ENCODE measurements around the gene SDF2L1.
"Not testable (repeated sequence)": the region's sequence is repeated elsewhere in the genome, so short reads cannot be mapped to it uniquely, and the experiment has no call there.

The SDF2L1 gene

DNA sequence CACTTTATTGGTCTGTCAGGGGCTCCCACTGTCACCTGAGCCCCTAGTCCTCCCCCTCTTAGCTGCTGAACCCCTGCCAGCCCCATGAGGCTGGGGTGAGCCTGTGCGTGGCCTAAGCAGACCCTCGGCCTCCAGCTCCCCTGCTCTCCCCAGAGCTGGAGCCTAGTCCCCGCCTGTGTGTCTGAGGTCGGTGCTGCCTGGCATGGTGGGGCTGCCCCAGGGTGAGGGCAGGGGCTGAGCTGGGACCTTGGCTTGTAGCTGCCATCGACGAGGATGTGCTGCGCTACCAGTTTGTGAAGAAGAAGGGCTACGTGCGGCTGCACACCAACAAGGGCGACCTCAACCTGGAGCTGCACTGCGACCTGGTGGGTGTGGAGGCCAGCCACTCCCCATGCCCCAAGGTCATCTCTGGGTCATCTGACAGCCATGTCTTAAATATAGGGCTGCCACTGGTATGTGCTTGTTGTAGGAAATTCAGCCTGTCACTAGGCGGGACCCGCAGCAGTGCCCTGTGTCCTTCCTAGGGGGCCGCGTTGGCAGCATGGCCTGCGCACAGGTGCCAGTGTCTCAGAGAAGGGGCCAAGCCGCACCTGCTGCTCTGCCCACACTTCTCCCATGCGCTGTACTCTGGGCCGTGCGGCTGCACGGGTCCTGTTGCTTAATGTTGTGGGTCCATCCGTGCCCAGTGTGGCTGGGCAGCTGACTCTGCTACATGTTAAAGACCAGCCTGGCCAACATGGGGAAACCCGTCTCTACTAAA, 44.7 kb downstream of the SDF2L1 start:
- DNase-seq (ENCODE audit: low spot score): no peak

DNA sequence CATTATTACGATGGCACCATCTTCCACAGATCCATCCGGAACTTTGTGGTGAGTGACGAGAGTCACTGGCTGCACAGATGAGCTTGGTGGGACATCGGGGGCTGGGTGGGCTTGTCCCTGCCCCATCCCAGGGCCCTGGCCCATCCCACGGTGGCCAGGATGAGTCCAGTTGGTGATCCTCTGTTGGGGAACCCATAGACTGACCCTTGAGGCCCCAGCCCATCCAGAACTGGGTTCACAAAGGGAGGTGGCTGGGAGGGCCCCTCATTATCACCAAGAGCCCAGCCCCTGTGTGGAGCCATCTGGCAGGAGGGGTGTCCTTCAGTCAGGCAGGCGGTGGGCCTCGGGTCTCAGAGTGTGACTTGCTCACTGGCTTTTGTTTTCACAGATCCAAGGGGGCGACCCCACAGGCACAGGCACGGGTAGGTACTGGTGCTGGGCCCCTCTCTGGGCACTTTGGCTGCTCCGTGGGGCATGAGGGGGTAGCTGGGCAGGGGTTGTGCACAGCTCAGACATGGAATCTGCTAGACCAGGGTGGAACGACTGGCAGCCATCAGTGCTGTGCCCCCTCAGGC, 45.7 kb downstream of the SDF2L1 start:
- DNase-seq (ENCODE audit: low spot score): no peak

DNA sequence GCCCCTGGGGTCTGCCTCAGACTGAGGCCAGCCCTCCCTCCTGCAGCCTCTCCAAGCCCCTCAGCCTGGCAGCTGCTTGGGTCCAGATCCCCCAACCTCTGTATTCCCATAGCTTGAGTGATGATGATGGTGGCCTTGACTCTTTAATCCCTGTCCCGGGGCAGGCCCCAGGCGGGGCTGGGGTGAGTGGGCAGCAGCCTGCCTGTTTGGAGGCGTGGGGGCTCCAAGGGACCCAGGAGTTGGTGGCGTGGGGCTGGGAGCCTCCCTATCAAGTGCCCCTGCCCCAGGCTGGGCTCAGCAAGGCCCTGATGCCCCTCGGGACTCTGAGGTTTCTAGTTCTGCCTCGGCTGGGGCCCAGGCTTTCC, 46.2 kb downstream of the SDF2L1 start:
- no peak for DNase-seq (ENCODE audit: low spot score)

DNA sequence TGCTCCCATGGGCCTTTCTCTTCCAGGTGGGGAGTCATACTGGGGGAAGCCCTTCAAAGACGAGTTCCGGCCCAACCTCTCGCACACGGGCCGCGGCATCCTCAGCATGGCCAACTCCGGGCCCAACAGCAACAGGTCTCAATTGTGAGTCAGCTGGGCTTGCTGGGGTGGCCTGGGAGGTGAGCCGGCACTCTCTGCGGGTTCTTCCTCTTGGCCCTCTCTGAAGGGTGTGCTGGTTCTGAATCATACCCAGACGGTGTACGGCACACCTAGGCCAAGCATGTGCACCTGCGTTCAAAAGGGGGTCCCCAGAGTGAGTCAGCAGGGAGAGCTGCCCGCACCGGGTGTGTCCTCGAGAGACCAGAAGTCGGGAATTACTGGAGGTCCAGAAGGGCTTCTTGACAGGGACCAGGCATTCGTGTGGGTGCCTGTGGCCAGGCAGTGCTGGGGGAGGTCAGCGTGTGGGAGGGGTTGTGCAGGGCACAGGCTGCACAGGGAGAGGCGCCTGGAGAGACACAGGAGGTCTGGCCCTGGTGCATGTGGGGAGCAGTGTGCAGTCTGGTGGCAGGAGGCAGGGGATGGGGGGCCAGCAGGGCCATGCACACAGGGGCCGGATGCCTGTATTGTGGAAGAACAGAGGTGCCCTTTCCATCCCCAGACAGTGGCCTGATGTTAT, 46.7 kb downstream of the SDF2L1 start:
- no peak for DNase-seq (ENCODE audit: low spot score)

DNA sequence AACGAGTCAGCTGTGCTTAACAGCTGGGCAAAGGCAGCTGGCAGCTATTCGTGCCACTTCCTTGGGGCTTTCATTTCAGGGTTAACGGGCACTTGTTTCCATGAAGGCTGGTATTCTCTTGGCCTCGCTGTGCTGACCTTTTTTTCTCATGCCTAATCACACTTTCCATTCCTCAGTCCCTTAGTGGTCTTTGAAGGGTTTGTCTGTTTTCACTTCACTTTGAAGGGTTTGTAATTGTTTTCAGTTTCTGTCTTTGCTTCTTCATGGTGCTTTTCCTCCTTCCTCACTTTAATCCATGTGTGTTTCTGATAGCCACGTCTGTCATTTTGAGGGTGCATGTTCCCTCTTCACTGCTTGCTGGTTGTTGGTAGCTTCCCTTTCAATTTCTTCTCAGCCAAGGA, 48.3 kb downstream of the SDF2L1 start:
- DNase-seq (ENCODE audit: low spot score): no peak

DNA sequence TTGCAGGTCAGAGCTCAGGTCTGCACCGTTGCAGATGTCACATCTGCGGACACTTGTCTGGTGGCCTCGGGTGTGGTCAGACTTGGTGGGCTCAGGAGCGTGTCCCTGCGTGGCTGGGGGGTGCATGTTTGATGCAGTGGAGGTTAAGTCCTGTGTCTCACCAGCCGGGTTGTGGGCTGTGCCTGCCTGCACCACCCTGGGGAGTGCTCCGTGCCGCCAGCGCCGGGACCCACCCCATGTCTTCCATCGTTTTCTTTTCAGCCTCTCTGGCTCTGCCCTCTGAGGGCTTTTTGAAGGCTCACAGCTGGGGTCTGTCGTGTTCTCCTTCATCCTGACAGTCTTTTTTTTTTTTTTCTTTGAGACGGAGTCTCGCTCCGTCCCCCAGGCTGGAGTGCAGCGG, 49.7 kb downstream of the SDF2L1 start:
- DNase-seq (ENCODE audit: low spot score): no peak

DNA sequence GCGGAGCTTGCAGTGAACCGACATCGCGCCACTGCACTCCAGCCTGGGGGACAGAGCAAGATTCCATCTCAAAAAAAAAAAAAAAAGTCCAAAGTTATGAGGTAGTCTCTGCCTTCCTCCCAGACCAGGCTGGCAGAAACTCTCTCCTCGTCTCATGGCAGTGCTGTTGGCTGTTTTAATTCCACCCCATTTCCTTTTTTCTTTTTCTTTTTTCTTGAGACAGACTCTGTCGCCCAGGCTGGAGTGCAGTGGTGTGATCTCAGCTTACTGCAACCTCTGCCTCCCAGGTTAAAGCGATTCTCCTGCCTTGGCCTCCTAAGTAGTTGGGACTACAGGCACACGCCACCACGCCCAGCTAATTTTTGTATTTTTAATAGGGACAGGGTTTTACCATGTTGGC, 50.8 kb downstream of the SDF2L1 start:
- not testable (repeated sequence) for DNase-seq (ENCODE audit: low spot score)

DNA sequence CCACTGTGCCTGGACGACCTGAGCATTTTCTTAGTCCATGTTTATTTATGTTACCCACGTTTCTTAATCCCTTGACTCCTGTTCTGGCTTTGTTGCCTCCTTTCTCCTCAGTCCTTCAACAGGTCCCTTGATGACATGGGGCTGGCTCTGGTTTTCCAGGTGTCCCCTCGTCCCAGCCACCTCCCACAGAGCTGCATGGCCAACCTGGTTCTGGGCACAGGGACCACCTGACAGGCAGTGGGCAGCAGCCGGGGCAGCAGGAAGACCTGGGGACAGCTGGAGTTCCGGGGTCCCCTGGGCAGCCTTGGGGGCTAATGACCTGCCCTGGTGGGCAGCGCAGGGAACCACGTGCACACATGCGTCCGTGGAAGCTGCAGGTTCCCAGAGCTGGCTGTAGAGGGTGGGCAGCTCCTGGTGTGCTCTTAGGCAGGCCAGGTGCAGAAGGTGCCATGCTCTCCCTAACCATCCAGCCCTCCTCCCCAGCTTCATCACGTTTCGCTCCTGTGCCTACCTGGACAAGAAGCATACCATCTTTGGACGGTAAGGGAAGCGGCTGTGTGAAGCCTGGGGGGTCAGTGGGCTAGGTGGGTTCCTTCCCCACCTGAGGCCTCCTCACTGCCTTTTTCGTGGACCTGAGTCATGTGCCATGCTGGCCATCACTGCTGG, 51.4 kb downstream of the SDF2L1 start:
- no peak for DNase-seq (ENCODE audit: low spot score)
